Stimulated activated CD4-positive, alpha-beta T cell treated with anti-CD3 and anti-CD28 coated beads, TNF-alpha, amount 100 ng/mL, for 24 hours (primary cell): ENCODE data around the gene OR10R2.

Experiments
- DNase-seq, 3 experiments: peaks; one replicate each; pipeline ENCODE4 v3.0.0-alpha.2; 2020; ENCODE audit warnings: low read depth in 3 of 3

OR10R2 gene

DNA sequence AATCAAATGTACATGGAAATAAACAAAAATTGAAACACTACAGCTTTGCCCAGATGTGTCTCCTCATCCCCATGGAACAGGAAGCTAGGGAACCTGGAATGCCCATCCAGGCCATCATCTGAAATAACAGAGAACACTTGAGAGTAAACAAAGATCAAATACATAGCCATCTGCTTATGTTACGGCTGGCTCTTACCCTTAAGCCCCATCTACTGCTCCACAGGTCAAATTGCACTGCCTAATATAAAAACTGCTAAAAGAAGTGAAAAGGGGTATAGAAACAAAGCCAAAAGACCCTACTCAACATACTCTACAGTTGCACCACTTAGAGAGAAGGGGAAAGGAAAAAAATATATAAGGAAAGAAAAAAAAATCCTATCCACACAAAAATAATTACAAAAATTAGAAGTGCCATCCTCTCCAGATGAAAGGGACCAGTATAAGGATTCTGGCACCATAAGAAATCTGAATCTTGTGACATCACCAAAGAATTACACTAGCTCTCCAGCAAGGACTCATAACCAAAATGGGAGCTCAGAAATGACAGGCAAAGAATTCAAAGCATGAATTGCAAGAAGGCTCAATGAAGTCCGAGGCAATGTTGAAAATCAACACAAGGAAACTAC lies 55.3 kb downstream of the OR10R2 start:
- DNase-seq = no peak
